RWPE2 (cell line): ENCODE measurements around the gene TANC1.

Experiments used
- ATAC-seq: fragments of 200-7000 bp; cut with Tn5 transposase; 3 replicates; pipeline ENCODE4 v1.9.1; 2021; ENCODE audit warnings: low read depth
- DNase-seq: peaks from one replicate; pipeline ENCODE4 v3.0.0-alpha.2; 2020; ENCODE audit warnings: low spot score
- H3K27ac ChIP-seq: fragments of 450-650 bp; 2 replicates; pipeline ENCODE4 v1.5.1; 2017; ENCODE audit warnings: mild to moderate bottlenecking; ENCODE audit not compliant: poor library complexity, severe bottlenecking
- H3K27me3 ChIP-seq: fragments of 250-450 bp; sonication (Bioruptor Pico); 2 replicates; pipeline ENCODE4 v1.5.1; 2021; ENCODE audit warnings: mild to moderate bottlenecking, moderate library complexity; ENCODE audit not compliant: insufficient read depth, poor library complexity, severe bottlenecking
- H3K36me3 ChIP-seq: fragments of 250-450 bp; sonication (Bioruptor Pico); 2 replicates; pipeline ENCODE4 v1.5.1; 2020; ENCODE audit warnings: low read depth, mild to moderate bottlenecking, moderate library complexity
- H3K4me1 ChIP-seq: fragments of 250-450 bp; sonication (Bioruptor Pico); 2 replicates; pipeline ENCODE4 v1.5.1; 2021; ENCODE audit warnings: mild to moderate bottlenecking, moderate library complexity; ENCODE audit not compliant: insufficient read depth, poor library complexity, severe bottlenecking
- H3K4me3 ChIP-seq: fragments of 250-450 bp; sonication (Bioruptor Pico); 2 replicates; pipeline ENCODE4 v1.5.1; 2021; ENCODE audit warnings: mild to moderate bottlenecking, moderate library complexity; ENCODE audit not compliant: severe bottlenecking
- H3K9me3 ChIP-seq: fragments of 250-450 bp; sonication (Bioruptor Pico); 2 replicates; pipeline ENCODE4 v1.5.1; 2021; ENCODE audit warnings: mild to moderate bottlenecking, moderate library complexity; ENCODE audit not compliant: severe bottlenecking
- CTCF ChIP-seq: fragments of 450-650 bp; IDR thresholded peaks from one replicate; pipeline ENCODE4 v1.5.1; 2017; ENCODE audit warnings: mild to moderate bottlenecking, moderate library complexity; ENCODE audit not compliant: poor library complexity, severe bottlenecking

TANC1 gene

GRCh38 chr2:159160954-159161353, 192.5 kb downstream of the TANC1 start:
- no peak for DNase-seq

GRCh38 chr2:159163930-159164329, 195.5 kb downstream of the TANC1 start:
- no peak overlapping the region for H3K27ac ChIP-seq

More at GRCh38 chr2:159160954-159161353, 192.5 kb downstream of the TANC1 start:
- Histone ChIP-seq H3K27me3 (no peaks in the 10 kb centered on the region), H3K27ac (no peak overlapping the region), H3K4me1 (peaks cover 21% of the 10 kb centered on the region), H3K9me3 (no peaks in the 10 kb centered on the region), H3K36me3 (peaks cover 51% of the 10 kb centered on the region), H3K4me3 (no peak overlapping the region)
- TF ChIP-seq CTCF = no peak
- no peak for ATAC-seq

GRCh38 chr2:159164457-159164911, 196.0 kb downstream of the TANC1 start:
- no peaks in the 10 kb centered on the region for H3K4me1 ChIP-seq
- DNase-seq (no peak), ATAC-seq (no peak)
- no peak overlapping the region for H3K4me3 ChIP-seq
- peaks cover 63% of the 10 kb centered on the region for H3K36me3 ChIP-seq
- H3K9me3 ChIP-seq = no peaks in the 10 kb centered on the region
- no peak overlapping the region for H3K27ac ChIP-seq
- no peak for TF ChIP-seq CTCF
- H3K27me3 ChIP-seq = no peaks in the 10 kb centered on the region

More at GRCh38 chr2:159163930-159164329, 195.5 kb downstream of the TANC1 start:
- no peak overlapping the region for H3K4me3 ChIP-seq
- DNase-seq = no peak
- ATAC-seq = no peak
- H3K9me3 ChIP-seq = no peaks in the 10 kb centered on the region
- H3K4me1 ChIP-seq = no peaks in the 10 kb centered on the region
- TF ChIP-seq CTCF = no peak
- peaks cover 58% of the 10 kb centered on the region for H3K36me3 ChIP-seq
- H3K27me3 ChIP-seq = no peaks in the 10 kb centered on the region

GRCh38 chr2:159165048-159165447, 196.6 kb downstream of the TANC1 start:
- Histone ChIP-seq H3K36me3 (peaks cover 65% of the 10 kb centered on the region), H3K9me3 (no peaks in the 10 kb centered on the region), H3K4me3 (no peak overlapping the region), H3K4me1 (no peaks in the 10 kb centered on the region), H3K27ac (no peak overlapping the region), H3K27me3 (no peaks in the 10 kb centered on the region)
- ATAC-seq (no peak), DNase-seq (no peak)
- TF ChIP-seq CTCF = no peak

- Histone ChIP-seq H3K27me3 (no peaks in the 10 kb centered on the region), H3K9me3 (no peaks in the 10 kb centered on the region), H3K36me3 (peaks cover 77% of the 10 kb centered on the region), H3K4me1 (no peaks in the 10 kb centered on the region), H3K27ac (no peak overlapping the region), H3K4me3 (no peak overlapping the region)
- ATAC-seq (0 out of 3 replicates have a peak, but pooled peaks have one; percentile 33), DNase-seq (no peak)
- peak; percentile 23 for TF ChIP-seq CTCF
Measured at GRCh38 chr2:159168707-159169106, 200.3 kb downstream of the TANC1 start.
